ENCODE data around the gene ZBTB24.

The ZBTB24 gene

DNA sequence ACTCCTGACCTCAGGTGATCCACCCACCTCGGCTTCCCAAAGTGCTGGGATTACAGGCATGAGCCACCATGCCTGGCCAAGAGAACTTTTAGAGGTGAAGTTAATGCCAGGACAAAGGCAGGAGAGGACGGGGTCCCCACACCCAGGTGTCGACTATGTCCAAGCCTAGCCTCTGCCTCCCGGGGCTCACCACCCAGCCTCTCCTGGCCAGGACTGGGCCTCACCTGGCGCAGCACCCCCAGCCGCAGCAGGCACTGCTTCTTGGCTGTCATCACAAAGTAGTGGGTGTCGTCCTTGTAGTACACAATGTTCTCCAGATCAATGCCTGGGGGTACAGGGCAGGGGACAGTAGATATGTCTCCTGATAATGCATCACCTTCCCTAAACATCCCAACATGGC lies 31.6 kb downstream of the ZBTB24 start:
- DNase-seq (ENCODE audit: low spot score) = no peak

- no peak for DNase-seq (ENCODE audit: low spot score)
Measured at GRCh38 chr6:109450801-109451200, 32.2 kb downstream of the ZBTB24 start.

- no peak for DNase-seq (ENCODE audit: low spot score)
Measured at GRCh38 chr6:109449795-109450673, 33.0 kb downstream of the ZBTB24 start.

DNA sequence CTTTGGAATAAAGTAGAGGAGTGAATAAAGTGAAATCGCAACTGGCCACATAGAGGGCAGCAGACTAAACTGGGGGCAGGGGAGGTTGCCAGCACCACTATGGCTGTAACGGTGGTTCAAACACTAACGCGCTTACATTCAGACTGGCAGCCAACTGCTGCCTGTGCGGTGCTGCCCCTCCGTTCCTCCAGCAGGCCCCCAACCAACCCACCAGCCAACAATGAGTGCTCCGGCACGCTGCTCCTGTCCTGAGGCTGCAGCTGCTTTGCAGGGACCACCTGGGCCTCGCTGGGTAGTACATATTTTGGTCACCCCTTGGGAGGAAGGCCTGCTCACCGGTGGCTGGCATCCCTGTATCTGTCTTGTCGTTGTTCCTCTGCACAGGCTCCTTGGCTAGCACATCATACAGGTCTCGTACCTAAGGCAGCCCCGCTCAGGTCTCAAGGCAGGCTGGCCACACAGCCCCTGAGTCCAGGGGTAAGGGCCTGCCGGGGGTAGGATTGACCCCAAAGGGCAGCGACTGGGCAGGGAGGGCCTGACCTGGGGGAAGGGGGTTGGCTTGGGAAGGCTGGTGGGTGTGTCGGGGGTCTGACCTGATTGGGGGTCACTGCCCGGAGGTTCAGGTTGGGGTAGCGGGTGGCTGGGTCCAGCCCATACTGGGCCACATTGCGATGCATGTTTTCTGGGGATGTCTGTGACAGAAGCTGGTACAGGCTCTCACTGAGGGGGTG lies 33.8 kb downstream of the ZBTB24 start:
- DNase-seq (ENCODE audit: low spot score) = no peak

GRCh38 chr6:109448615-109449014 lies 34.4 kb downstream of the ZBTB24 start:
- DNase-seq (ENCODE audit: low spot score) = no peak

DNA sequence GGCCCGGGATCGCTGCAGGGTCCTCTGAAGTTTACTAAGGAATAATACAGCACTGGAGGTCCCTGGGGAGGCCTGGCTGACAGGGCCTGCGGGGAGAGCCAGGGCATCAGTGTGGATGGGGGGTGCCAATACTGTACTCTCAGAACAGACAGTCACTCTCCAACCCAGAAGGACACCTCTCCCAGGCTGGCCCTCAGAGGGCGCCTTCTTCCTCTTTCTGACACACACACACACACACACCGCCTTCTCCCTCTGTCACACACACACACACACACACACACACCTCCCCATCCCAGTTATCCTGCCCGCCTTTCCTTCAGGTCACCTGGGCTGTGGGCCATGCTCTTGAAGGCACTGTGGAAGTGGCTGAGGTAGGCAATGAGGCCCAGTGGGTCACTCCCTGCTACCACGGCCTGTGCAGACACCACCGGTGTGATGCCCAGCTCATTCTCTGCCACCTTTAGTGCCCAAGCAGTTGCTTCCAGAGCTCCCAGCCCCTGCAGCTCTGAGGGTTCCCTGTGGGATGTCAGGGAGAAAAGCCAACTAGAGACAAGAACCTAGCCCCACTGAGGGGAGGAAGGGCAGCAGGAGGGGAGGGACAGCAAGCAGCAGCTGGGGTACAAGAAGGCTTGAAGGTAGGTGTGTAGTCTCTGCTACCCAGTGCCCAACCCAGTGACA lies 35.0 kb downstream of the ZBTB24 start:
- no peak for DNase-seq (ENCODE audit: low spot score)

- no peak for DNase-seq (ENCODE audit: low spot score)
Measured at GRCh38 chr6:109447087-109447486, 35.9 kb downstream of the ZBTB24 start.

DNA sequence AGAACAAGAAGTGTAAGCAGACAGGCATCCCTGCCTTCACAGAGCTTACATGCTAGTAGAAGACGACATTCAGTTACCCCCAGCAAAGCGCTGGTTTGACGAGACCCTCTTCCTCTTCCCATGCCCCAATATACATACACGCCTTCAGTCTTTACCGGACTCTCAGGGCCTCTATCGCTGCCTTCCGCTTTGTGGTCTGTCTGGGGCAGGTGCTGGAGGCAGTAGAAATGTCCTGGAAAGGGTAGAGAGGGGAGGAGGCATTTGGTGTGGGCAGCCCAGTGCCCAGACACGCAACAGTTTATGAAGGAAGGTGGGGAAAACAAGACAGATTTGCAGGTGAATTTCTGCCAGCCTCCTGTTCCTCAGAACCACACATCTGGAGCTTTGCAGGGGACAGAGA lies 36.5 kb downstream of the ZBTB24 start:
- no peak for DNase-seq (ENCODE audit: low spot score)

DNA sequence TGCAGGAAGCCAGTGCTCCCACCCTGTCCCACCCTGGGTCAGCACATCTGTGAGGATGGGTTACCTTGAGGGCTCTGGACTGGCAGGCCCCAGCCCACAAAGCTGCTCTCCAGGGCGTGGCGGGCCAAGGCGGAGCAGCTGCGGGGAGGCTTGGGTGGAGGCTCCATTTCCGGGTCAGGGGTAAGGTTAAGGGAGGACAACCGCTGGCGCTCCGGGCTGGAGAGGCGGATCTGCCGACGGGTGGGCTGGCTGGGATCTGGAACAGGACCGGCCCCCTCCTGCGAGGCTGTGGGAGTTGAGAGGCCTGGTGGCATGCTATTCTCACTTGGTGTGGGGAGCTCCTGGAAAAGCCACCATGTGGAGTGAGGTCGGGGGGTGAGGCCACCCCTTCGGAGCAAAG lies 36.9 kb downstream of the ZBTB24 start:
- DNase-seq (ENCODE audit: low spot score) = no peak

DNA sequence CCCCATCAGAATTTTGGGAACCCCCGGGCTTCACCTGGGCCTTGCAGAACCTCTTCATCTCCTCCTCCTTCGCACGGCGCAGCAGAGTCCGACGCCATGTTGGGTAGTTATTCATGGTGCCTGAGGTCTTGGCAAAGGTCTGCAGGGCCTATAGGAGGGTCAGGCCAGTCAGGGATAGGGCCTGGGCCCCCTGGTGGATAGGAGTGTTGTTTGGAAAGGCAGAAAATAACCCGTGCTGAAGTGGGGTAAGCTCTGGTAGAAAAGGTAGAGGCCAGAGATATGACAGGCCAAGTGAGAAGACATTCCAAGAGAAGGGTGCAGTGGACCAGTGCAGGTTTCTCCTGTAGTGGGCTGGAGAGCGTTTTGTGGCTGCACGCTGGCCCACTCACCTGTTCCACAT lies 37.6 kb downstream of the ZBTB24 start:
- no peak for DNase-seq (ENCODE audit: low spot score)

DNA sequence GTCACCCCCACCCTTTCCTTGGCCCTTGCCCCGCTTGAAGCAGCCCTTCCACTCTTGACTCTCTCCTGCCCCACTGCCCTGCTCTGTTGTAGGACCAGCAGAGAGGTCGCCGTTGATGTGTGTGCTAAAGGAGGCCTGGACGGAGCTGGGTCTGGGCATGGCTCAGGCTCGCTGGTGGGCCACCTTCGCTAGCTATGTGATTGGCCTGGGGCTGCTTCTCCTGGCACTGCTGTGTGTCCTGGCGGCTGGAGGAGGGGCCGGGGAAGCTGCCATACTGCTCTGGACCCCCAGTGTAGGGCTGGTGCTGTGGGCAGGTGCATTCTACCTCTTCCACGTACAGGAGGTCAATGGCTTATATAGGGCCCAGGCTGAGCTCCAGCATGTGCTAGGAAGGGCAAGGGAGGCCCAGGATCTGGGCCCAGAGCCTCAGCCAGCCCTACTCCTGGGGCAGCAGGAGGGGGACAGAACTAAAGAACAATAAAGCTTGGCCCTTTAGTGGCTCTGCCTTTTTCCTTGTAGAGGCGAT lies 39.5 kb downstream of the ZBTB24 start:
- no peak for DNase-seq (ENCODE audit: low spot score)

- no peak for DNase-seq (ENCODE audit: low spot score)
Measured at GRCh38 chr6:109442393-109442924, 40.6 kb downstream of the ZBTB24 start.

GRCh38 chr6:109441069-109441816 lies 41.8 kb downstream of the ZBTB24 start:
- DNase-seq (ENCODE audit: low spot score) = peak; percentile 70

DNA sequence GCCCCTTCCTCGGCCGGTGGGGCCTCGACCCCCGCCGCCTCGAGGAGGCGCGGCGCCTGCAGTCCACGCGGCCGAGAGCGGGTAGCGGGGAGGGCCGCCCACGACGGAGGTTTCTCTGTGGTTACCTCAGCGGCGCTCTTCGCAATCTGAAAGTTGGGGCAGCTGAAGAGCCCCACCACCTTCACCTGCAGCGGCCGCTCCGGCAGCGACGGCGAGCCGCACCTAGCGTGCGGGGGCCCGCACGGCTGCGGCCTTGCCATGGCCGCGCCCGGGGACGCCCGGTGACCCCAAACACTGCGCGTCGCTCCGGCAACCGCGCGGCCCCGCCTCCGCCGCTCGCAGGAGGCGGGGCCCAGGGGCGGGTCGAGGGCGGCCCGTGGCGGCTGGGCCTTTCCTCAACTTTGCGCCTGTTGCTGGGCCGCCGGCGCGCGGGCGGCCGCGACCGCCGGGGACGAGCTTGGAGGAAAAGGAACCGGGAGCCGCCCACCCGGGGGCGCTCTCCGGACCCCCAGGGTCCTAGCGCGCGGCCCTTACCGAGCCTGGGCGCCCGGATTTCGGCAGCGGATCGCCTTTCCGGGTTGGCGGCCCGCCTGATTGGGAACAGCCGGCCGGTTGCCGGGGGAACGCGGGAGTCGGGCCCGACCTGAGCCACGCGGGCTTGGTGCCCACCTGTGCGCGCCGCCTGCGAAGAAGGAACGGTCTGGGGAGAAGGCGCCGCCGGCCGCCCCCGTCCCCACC lies 42.5 kb downstream of the ZBTB24 start, which contains the start of the genes PPIL6 and SMPD2:
Gene PPIL6 (minus strand): TSS at position 298 of the 738 bp plus-strand sequence. CDS start 38 bp downstream, at position 260.
Gene SMPD2 (plus strand): TSS at position 394 of the 738 bp plus-strand sequence. CDS start 398 bp downstream, outside the sequence.
- DNase-seq (ENCODE audit: low spot score) = peak; percentile 82

GRCh38 chr6:109436041-109436440 lies 47.0 kb downstream of the ZBTB24 start:
- no peak for DNase-seq (ENCODE audit: low spot score)

GRCh38 chr6:109434456-109434855 lies 48.6 kb downstream of the ZBTB24 start:
- no peak for DNase-seq (ENCODE audit: low spot score)

DNA sequence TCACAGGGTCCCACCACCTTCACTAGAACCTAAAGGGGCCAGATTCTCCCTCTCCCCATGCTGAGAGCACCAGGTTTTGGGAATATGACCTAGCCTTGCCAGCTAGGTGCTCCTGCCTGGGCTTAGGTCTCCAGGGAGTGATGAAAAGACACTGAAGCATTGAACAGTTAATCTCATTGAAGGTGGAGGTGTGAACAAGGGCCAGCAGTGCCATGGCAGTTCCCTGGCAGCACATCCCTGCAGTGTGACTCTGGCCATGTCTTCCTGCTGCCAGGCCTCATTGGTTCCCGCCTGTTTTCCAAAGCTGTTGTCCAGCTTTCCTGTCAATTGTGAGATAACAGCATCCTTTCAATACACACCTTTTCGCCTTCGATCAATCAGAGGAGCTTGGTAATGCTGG lies 53.5 kb downstream of the ZBTB24 start:
- DNase-seq (ENCODE audit: low spot score) = no peak

GRCh38 chr6:109428889-109429477 lies 54.0 kb downstream of the ZBTB24 start:
- no peak for DNase-seq (ENCODE audit: low spot score)

DNA sequence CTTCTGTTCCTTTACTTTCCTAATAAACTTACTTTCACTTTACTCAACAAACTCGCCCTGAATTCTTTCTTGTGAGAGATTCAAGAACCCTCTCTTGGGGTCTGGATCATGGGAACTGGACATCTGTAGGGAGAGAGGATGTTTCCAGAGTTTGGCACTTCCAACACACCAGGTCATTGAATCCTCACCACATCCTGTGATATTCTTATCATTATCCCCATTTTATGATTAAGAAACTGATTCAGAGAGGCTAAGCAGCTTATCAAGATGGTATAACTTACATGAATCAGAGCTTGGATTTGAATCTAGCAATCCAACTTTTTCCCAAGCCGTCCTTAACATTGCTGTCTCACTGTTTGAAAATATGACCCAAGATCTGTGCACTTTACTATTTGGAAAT lies 58.1 kb downstream of the ZBTB24 start:
- DNase-seq (ENCODE audit: low spot score) = no peak

DNA sequence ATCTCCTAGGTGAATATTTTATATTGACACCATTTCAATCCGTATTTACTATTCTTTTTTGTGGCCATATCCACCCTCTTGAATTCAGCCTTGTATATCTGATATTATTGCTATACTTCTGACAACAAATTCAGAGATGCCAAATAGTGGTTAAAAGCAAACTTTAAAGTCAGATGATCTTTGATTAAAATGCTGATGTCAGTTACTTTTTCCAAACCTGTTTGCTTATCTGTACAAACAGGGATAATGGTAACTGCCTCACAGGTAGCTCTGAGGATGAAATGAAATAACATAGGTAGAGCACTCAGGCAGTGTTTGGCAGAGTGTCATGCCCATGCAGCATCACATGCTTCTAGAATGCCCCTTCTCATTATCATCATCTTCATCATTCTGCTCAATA lies 61.8 kb downstream of the ZBTB24 start:
- no peak for DNase-seq (ENCODE audit: low spot score)

Measured in HuH-7.5 (cell line).